Mesendoderm (in vitro differentiated cells): ENCODE data around the gene DCD.

Experiments used
- DNase-seq: peaks from one replicate; pipeline ENCODE4 v3.0.0; 2013
- H2AK5ac ChIP-seq: 2 replicates; pipeline ENCODE4 v1.6.1; 2013; ENCODE audit warnings: low read length, inconsistent platforms
- H2BK120ac ChIP-seq: 2 replicates; pipeline ENCODE4 v1.6.1; 2013; ENCODE audit warnings: low read depth, mild to moderate bottlenecking, low read length, moderate library complexity, mixed read lengths
- H2BK15ac ChIP-seq: replicated peaks from 2 replicates; pipeline ENCODE4 v1.6.1; 2013; ENCODE audit warnings: low read depth, mild to moderate bottlenecking, moderate library complexity
- H2BK5ac ChIP-seq: 2 replicates; pipeline ENCODE4 v1.6.1; 2013; ENCODE audit warnings: low read length, inconsistent platforms
- H3K18ac ChIP-seq: 2 replicates; pipeline ENCODE4 v1.6.1; 2013; ENCODE audit warnings: mild to moderate bottlenecking, low read length, mixed read lengths
- H3K23ac ChIP-seq: one replicate; pipeline ENCODE4 v1.6.1; 2013; ENCODE audit warnings: low read length
- H3K27ac ChIP-seq: 2 replicates; pipeline ENCODE4 v1.5.1; 2013; ENCODE audit warnings: low read depth, mild to moderate bottlenecking, inconsistent platforms, low read length, moderate library complexity
- H3K27me3 ChIP-seq: 2 replicates; pipeline ENCODE4 v1.6.1; 2013; ENCODE audit warnings: low read length, control low read depth, mild to moderate bottlenecking, inconsistent platforms; ENCODE audit not compliant: insufficient read depth, poor library complexity
- H3K36me3 ChIP-seq: 2 replicates; pipeline ENCODE4 v1.6.1; 2013; ENCODE audit warnings: low read length, inconsistent platforms; ENCODE audit not compliant: control insufficient read depth, insufficient read depth
- H3K4ac ChIP-seq: one replicate; pipeline ENCODE4 v1.6.1; 2013; ENCODE audit warnings: low read depth, mild to moderate bottlenecking, low read length, moderate library complexity
- H3K4me1 ChIP-seq: 2 replicates; pipeline ENCODE4 v1.6.1; 2013; ENCODE audit warnings: low read depth, low read length, inconsistent platforms; ENCODE audit not compliant: control insufficient read depth
- H3K4me2 ChIP-seq: 2 replicates; pipeline ENCODE4 v1.6.1; 2013; ENCODE audit warnings: low read length
- H3K4me3 ChIP-seq: 2 replicates; pipeline ENCODE4 v1.5.1; 2013; ENCODE audit warnings: mild to moderate bottlenecking, low read length
- H3K56ac ChIP-seq: one replicate; pipeline ENCODE4 v1.6.1; 2013; ENCODE audit warnings: low read length
- H3K79me1 ChIP-seq: 2 replicates; pipeline ENCODE4 v1.6.1; 2013; ENCODE audit warnings: low read length, inconsistent platforms
- H3K79me2 ChIP-seq: 2 replicates; pipeline ENCODE4 v1.6.1; 2013; ENCODE audit warnings: mild to moderate bottlenecking, low read length; ENCODE audit not compliant: control insufficient read depth, insufficient read depth
- H3K9ac ChIP-seq: 2 replicates; pipeline ENCODE4 v1.6.1; 2013; ENCODE audit warnings: low read length, inconsistent platforms
- H4K5ac ChIP-seq: one replicate; pipeline ENCODE4 v1.6.1; 2013; ENCODE audit warnings: low read length
- H4K8ac ChIP-seq: one replicate; pipeline ENCODE4 v1.6.1; 2013; ENCODE audit warnings: low read depth, mild to moderate bottlenecking, control low read depth, low read length, moderate library complexity
- WGBS: extraction: QIAGEN DNeasy Blood & Tissue Kit; methylation state at CpG from one replicate; pipeline ENCODE4 v1.1.7; 2013; ENCODE audit warnings: low lambda C conversion rate, missing lambda C conversion rate; ENCODE audit not compliant: insufficient coverage; ENCODE audit errors: extremely low coverage; 5-methylcytosine and 5-hydroxymethylcytosine counted together

The DCD gene

GRCh38 chr12:54605138-54605970, 42.8 kb downstream of the DCD start:
- no CpG with 5 or more reads among the region's 6 CpGs for WGBS
- no peak overlapping the region for H3K18ac ChIP-seq
- H3K23ac ChIP-seq: no peak overlapping the region
- no peak overlapping the region for H2BK5ac ChIP-seq
- no peak overlapping the region for H2BK120ac ChIP-seq
- no peak for DNase-seq
- H4K5ac ChIP-seq: no peak overlapping the region
- no peak overlapping the region for H2AK5ac ChIP-seq
- H3K27me3 ChIP-seq: no peaks in the 10 kb centered on the region
- H4K8ac ChIP-seq: no peak overlapping the region
- H3K4ac ChIP-seq: no peak overlapping the region
- H3K4me1 ChIP-seq: peaks cover 3% of the 10 kb centered on the region
- H2BK15ac ChIP-seq: no peak overlapping the region
- H3K79me2 ChIP-seq: no peaks in the 10 kb centered on the region
- no peak overlapping the region for H3K9ac ChIP-seq
- H3K4me2 ChIP-seq: no peak overlapping the region
- no peak overlapping the region for H3K4me3 ChIP-seq
- no peaks in the 10 kb centered on the region for H3K79me1 ChIP-seq
- no peak overlapping the region for H3K56ac ChIP-seq
- H3K36me3 ChIP-seq: no peaks in the 10 kb centered on the region
- no peak overlapping the region for H3K27ac ChIP-seq

GRCh38 chr12:54604436-54604835, 43.7 kb downstream of the DCD start:
- Histone ChIP-seq H4K8ac (no peak overlapping the region), H3K56ac (no peak overlapping the region), H3K27me3 (no peaks in the 10 kb centered on the region), H2AK5ac (no peak overlapping the region), H3K4me2 (no peak overlapping the region), H2BK15ac (no peak overlapping the region), H3K18ac (no peak overlapping the region), H3K36me3 (no peaks in the 10 kb centered on the region), H3K27ac (no peak overlapping the region), H2BK5ac (no peak overlapping the region), H3K4ac (no peak overlapping the region), H3K79me1 (no peaks in the 10 kb centered on the region), H2BK120ac (no peak overlapping the region), H3K9ac (no peak overlapping the region), H3K79me2 (no peaks in the 10 kb centered on the region), H3K23ac (no peak overlapping the region), H4K5ac (no peak overlapping the region), H3K4me1 (peaks cover 3% of the 10 kb centered on the region), H3K4me3 (no peak overlapping the region)
- WGBS: no CpG with 5 or more reads among the region's 4 CpGs
- DNase-seq: no peak

GRCh38 chr12:54603872-54604271, 44.3 kb downstream of the DCD start:
- Histone ChIP-seq H3K79me2 (no peaks in the 10 kb centered on the region), H4K8ac (no peak overlapping the region), H2AK5ac (no peak overlapping the region), H3K36me3 (no peaks in the 10 kb centered on the region), H3K18ac (no peak overlapping the region), H3K79me1 (no peaks in the 10 kb centered on the region), H3K27ac (no peak overlapping the region), H4K5ac (no peak overlapping the region), H3K23ac (no peak overlapping the region), H3K4me3 (no peak overlapping the region), H2BK15ac (no peak overlapping the region), H3K4me1 (peaks cover 2% of the 10 kb centered on the region), H2BK120ac (no peak overlapping the region), H2BK5ac (no peak overlapping the region), H3K56ac (no peak overlapping the region), H3K4me2 (no peak overlapping the region), H3K9ac (no peak overlapping the region), H3K27me3 (no peaks in the 10 kb centered on the region), H3K4ac (no peak overlapping the region)
- WGBS: no CpG with 5 or more reads among the region's 5 CpGs
- DNase-seq: no peak

- Histone ChIP-seq H3K79me2 (no peaks in the 10 kb centered on the region), H3K79me1 (no peaks in the 10 kb centered on the region), H4K8ac (no peak overlapping the region), H4K5ac (no peak overlapping the region), H2BK120ac (no peak overlapping the region), H3K27ac (no peak overlapping the region), H3K4me1 (no peaks in the 10 kb centered on the region), H3K27me3 (no peaks in the 10 kb centered on the region), H3K36me3 (no peaks in the 10 kb centered on the region), H2AK5ac (no peak overlapping the region), H3K23ac (no peak overlapping the region), H3K4me2 (no peak overlapping the region), H3K4me3 (no peak overlapping the region), H3K56ac (no peak overlapping the region), H3K9ac (no peak overlapping the region), H2BK15ac (no peak overlapping the region), H3K4ac (no peak overlapping the region), H2BK5ac (no peak overlapping the region), H3K18ac (no peak overlapping the region)
- WGBS: no CpG with 5 or more reads among the region's 8 CpGs
- DNase-seq: peak; percentile 84
These were observed 44.9 kb downstream of the DCD start for GRCh38 chr12:54603173-54603814.

GRCh38 chr12:54602661-54603060, 45.5 kb downstream of the DCD start:
- Histone ChIP-seq H3K27me3 (no peaks in the 10 kb centered on the region), H3K18ac (no peak overlapping the region), H3K79me2 (no peaks in the 10 kb centered on the region), H4K8ac (no peak overlapping the region), H2BK5ac (no peak overlapping the region), H3K4ac (no peak overlapping the region), H3K4me3 (no peak overlapping the region), H2BK15ac (no peak overlapping the region), H3K36me3 (no peaks in the 10 kb centered on the region), H3K79me1 (no peaks in the 10 kb centered on the region), H3K23ac (no peak overlapping the region), H3K27ac (no peak overlapping the region), H4K5ac (no peak overlapping the region), H2BK120ac (no peak overlapping the region), H3K56ac (no peak overlapping the region), H3K4me2 (no peak overlapping the region), H3K9ac (no peak overlapping the region), H3K4me1 (no peaks in the 10 kb centered on the region), H2AK5ac (no peak overlapping the region)
- no peak for DNase-seq
- WGBS: no CpG with 5 or more reads among the region's 2 CpGs
